HT-29 (cell line): ENCODE results near the gene DAPK2. TPM values are rescaled to one million over a fixed set of nuclear protein-coding genes. Genes with fewer than 3 reads are reported as not detected.
"Not testable (repeated sequence)": the region's sequence is repeated elsewhere in the genome, so short reads cannot be mapped to it uniquely, and the experiment has no call there.

ENCODE experiments used
- DNase-seq: peaks from one replicate; pipeline ENCODE4 v3.0.0-alpha.2; 2015; ENCODE audit warnings: low spot score
- total RNA-seq: library from RNA; depleted of rRNA; stranded (reverse); fragments of >200 nt; shearing (Covaris generic); gene quantifications from 2 replicates; pipeline ENCODE4 v1.2.3, GENCODE V29; 2014

DAPK2 gene
- total RNA-seq, 1 experiment from 2014 or later: 4.4 TPM

- not testable (repeated sequence) for DNase-seq
These were observed 7.4 kb upstream of the DAPK2 start for GRCh38 chr15:64053674-64054073.

GRCh38 chr15:64052925-64053491 lies 6.7 kb upstream of the DAPK2 start:
- no peak for DNase-seq

GRCh38 chr15:64051407-64052259 lies 5.3 kb upstream of the DAPK2 start:
- DNase-seq: no peak

GRCh38 chr15:64051093-64051402 lies 4.8 kb upstream of the DAPK2 start:
- DNase-seq: no peak

GRCh38 chr15:64050281-64051092 lies 4.2 kb upstream of the DAPK2 start:
- no peak for DNase-seq

- DNase-seq: no peak
These were observed 2.6 kb upstream of the DAPK2 start for GRCh38 chr15:64048781-64049460.

DNA sequence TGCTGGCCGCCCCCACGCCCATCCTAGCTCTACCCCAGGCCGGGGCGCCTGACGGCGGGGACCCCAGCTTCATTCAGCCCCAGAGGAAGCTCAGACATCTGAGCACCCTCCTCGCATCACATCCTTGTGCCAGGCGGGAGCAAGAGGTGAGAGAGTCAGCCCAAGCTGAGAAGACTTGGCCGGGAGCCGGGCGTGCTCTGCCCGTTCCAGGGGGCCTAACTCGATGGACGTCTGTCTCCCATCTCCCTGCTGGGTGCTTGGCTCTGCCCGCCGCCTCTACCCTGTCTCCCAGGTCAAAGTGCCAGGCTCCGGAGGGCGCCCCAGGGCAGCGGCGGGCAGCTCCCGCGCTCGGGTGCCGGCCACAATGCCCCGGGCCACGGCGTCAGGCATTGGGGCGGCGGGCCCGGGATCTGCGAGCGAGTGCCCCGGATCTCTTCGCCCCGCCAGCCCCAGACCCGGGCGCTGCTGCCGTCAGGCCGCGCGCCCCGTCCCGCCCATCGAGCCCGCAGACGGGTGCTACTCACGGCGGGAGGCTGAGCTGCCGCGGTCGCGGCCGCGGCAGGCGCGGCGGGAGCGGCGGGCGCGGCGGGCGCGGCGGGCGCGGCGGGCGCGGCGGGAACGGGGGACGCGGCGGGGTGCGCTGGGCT lies 388 bp downstream of the DAPK2 start:
- no peak for DNase-seq

DNA sequence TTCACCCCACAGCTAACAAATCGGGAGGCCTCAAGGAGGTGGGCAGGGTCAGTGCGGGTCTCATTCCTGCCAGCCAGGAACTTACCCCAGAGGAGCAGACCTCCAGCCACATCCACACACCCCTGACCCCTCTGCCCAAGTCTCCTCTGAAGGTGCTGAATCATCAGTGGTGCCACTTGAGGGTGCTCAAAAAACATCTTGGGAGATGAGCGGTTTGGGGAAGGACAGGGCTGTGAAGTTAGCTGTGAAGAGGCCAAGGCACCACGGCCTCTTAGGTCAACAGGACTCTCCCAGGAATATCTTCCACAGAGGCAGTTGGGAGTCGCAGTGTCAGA lies 1.2 kb downstream of the DAPK2 start:
- no peak for DNase-seq

- peak; percentile 44 for DNase-seq
These were observed 1.8 kb downstream of the DAPK2 start for GRCh38 chr15:64044300-64045100.

GRCh38 chr15:64038878-64039610 lies 7.2 kb downstream of the DAPK2 start:
- DNase-seq: no peak

DNA sequence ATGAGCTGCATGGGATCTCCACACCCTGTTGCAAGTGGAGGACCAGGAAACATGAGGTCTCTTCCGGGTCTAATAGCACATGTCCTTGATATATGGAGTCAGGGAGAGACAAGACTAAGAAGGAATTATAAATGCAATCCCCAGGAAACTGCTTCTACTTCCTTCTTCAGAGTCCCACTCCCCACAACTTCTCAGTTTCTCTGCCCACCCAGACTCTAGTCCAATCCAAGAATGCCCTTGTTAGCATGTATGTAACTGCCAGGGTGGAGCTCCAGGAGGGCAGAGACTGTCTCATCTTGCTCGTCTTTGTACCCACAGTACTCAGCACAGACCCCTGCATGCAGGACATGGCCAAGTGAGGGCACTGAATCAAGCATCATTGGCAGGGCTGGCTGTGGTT lies 8.3 kb downstream of the DAPK2 start:
- no peak for DNase-seq

- DNase-seq: no peak
These were observed 9.2 kb downstream of the DAPK2 start for GRCh38 chr15:64037116-64037515.

DNA sequence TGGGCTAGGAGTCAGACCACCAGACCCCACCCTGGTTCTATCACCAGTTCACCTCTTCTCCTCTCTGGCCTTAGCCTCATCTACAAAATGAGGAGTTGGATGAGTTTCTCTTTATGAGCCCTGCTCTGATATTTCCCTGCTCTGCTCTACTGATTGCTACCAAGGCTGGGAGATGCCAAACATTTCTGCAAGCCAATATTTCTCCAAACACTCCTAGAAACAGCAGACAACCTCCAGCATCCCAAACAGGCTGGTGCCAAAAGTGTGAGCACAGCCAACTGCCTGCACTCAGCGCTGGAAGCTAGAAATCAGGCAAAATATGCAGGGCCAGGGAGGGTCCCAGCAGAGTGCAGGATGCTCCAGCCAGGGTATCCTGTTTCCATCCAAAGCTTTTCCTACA lies 10.8 kb downstream of the DAPK2 start:
- DNase-seq: no peak

DNA sequence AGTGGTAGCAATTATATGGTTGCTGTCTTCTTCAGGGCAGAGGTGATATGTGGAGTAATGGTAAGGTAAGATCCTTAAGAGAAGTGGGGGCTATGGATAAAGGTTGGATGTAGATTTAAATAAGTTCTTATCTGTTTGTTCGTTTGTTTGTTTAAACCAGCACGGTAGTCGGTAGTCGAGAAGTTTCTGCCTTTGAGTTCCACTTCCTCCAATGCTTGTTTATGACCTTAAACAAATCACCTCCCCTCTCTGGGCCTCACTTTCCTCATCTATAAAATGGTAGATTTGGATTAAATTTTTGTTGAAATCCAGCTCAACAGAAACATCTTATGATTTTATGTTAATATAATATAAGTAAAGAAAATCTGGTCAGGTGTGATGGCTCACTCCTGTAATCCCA lies 11.8 kb downstream of the DAPK2 start:
- no peak for DNase-seq

DNA sequence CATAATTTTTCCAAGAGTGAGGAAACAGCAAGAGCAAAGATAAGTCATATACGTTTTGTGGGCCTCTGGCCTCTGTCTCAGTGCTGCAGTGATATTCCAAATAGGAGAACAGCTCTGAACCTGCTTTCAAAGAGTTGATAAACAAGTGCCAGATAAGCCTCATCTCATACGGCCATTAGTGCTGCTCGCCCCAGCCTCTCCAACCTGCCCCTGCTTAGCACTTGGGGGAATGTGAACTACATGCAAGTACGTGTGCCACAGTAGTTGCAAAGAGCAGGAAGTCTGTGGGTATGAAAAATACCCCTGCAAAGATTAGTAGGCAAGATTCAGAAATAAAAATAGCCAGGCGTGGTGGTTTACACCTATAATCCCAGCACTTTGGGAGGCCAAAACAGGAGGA lies 14.0 kb downstream of the DAPK2 start:
- no peak for DNase-seq

- DNase-seq: no peak
These were observed 16.2 kb downstream of the DAPK2 start for GRCh38 chr15:64030123-64030522.

DNA sequence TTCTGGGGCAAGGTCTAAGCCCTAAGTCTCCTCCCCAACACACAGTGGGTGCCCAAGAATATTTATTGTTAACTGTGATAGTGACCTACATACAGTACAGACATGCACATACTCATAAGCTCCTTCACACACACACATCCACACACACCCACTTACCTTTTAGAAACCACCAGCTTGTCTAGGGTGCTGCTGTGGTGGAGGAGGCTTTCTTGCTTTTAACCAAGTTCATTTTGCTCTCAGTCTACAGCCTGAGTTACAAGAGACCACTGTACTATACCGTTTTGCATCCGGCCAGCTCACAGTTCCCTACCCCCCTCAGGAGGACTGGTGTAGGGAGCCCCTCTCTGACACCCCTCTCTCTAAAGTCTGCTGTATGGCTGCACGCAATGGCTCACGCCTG lies 16.7 kb downstream of the DAPK2 start:
- DNase-seq: no peak

- DNase-seq: no peak
These were observed 17.2 kb downstream of the DAPK2 start for GRCh38 chr15:64029110-64029509.

- no peak for DNase-seq
These were observed 19.7 kb downstream of the DAPK2 start for GRCh38 chr15:64026591-64026990.
